ENCODE results near the gene TTLL10.
A peak's percentile ranks its signal among the peaks of the same experiment; 100 is the strongest.

The TTLL10 gene

GRCh38 chr1:1206376-1206965 lies 32.8 kb downstream of the TTLL10 start, which contains the start of gene TNFRSF18:
TNFRSF18 (minus strand) TSS chr1:1206592; CDS start chr1:1206571, 21 bp downstream.
- Histone ChIP-seq H3K27me3 (peaks cover 22 to 66% (median 39%) of the 10 kb centered on the region in 11 experiments), H3K9ac (peak within 1 kb of the TSS in 10 of 11 experiments; percentile 21 to 69 (median 56); a peak in 17 of 22 replicates), H3K4me2 (peak within 1 kb of the TSS; percentile 90 to 99 (median 97)), H3K9me3 (replicated peaks in 1 of 11) (no peaks in the 10 kb centered on the region; a peak in 1 of 22 replicates), H3K36me3 (no peaks in the 10 kb centered on the region), H3K4me1 (peaks cover 63 to 69% (median 66%) of the 10 kb centered on the region in 10 experiments), H4K20me1 (peaks cover 0 to 60% (median 36%) of the 10 kb centered on the region in 11 experiments; a peak in 16 of 22 replicates), H3K27ac (peak within 1 kb of the TSS in 2 of 11 experiments; percentile 3 to 18; a peak in 2 of 22 replicates), H3K4me3 (peak within 1 kb of the TSS; percentile 1 to 61 (median 46); a peak in 19 of 20 replicates)
- no peak for TF ChIP-seq Cebpa-rat (IDR thresholded peaks at IDR 0.05)

GRCh38 chr1:1206966-1207531 lies 33.4 kb downstream of the TTLL10 start:
- H3K27me3 ChIP-seq = peaks cover 20 to 70% (median 37%) of the 10 kb centered on the region in 11 experiments
- peak overlapping the region; percentile 90 to 99 (median 97) for H3K4me2 ChIP-seq

GRCh38 chr1:1207571-1207892 lies 33.9 kb downstream of the TTLL10 start:
- TF ChIP-seq Cebpa-rat (IDR thresholded peaks at IDR 0.05) = no peak
- Histone ChIP-seq H3K9ac (no peak overlapping the region), H3K27ac (peak overlapping the region in 5 of 11 experiments; percentile 32 to 60 (median 45); a peak in 7 of 22 replicates)

More at GRCh38 chr1:1206966-1207531, 33.4 kb downstream of the TTLL10 start:
- no peaks in the 10 kb centered on the region for H3K36me3 ChIP-seq
- peak overlapping the region in 1 of 11 experiments; percentile 18; a peak in 1 of 22 replicates for H3K27ac ChIP-seq
- TF ChIP-seq Cebpa-rat (IDR thresholded peaks at IDR 0.05) = no peak
- H3K9ac ChIP-seq = peak overlapping the region in 2 of 11 experiments; percentile 23 to 55; a peak in 1 of 22 replicates
- H3K4me1 ChIP-seq = peaks cover 69 to 74% (median 72%) of the 10 kb centered on the region in 10 experiments
- H3K4me3 ChIP-seq = peak overlapping the region in 8 of 10 experiments; percentile 1 to 61 (median 49); a peak in 12 of 20 replicates
- peaks cover 0 to 66% (median 41%) of the 10 kb centered on the region in 11 experiments; a peak in 16 of 22 replicates for H4K20me1 ChIP-seq
- no peaks in the 10 kb centered on the region; a peak in 1 of 22 replicates for H3K9me3 ChIP-seq (replicated peaks in 1 of 11)

GRCh38 chr1:1208713-1209433 lies 35.2 kb downstream of the TTLL10 start:
- H3K4me1 ChIP-seq = peaks cover 87 to 91% (median 89%) of the 10 kb centered on the region in 10 experiments

More at GRCh38 chr1:1207571-1207892, 33.9 kb downstream of the TTLL10 start:
- Histone ChIP-seq H3K4me1 (peaks cover 73 to 78% (median 75%) of the 10 kb centered on the region in 10 experiments), H3K4me2 (peak overlapping the region; percentile 90 to 99 (median 97)), H4K20me1 (peaks cover 0 to 68% (median 41%) of the 10 kb centered on the region in 11 experiments; a peak in 17 of 22 replicates), H3K27me3 (peaks cover 20 to 71% (median 37%) of the 10 kb centered on the region in 11 experiments), H3K9me3 (replicated peaks in 1 of 11) (no peaks in the 10 kb centered on the region; a peak in 1 of 22 replicates), H3K36me3 (no peaks in the 10 kb centered on the region), H3K4me3 (no peak overlapping the region)

GRCh38 chr1:1210726-1211540 lies 37.3 kb downstream of the TTLL10 start:
- peaks cover 0 to 11% (median 5%) of the 10 kb centered on the region in 11 experiments; a peak in 15 of 22 replicates for H3K36me3 ChIP-seq
- no peaks in the 10 kb centered on the region; a peak in 1 of 22 replicates for H3K9me3 ChIP-seq (replicated peaks in 1 of 11)
- H3K4me2 ChIP-seq = peak overlapping the region; percentile 80 to 99 (median 97)
- no peak overlapping the region for H3K27ac ChIP-seq
- no peak for TF ChIP-seq Cebpa-rat (IDR thresholded peaks at IDR 0.05)
- H3K4me1 ChIP-seq = peaks cover 93 to 98% (median 96%) of the 10 kb centered on the region in 10 experiments
- peak overlapping the region in 1 of 11 experiments; percentile 14; a peak in 1 of 22 replicates for H3K9ac ChIP-seq
- peaks cover 11 to 88% (median 69%) of the 10 kb centered on the region in 11 experiments; a peak in 21 of 22 replicates for H4K20me1 ChIP-seq
- H3K27me3 ChIP-seq = peaks cover 22 to 63% (median 34%) of the 10 kb centered on the region in 11 experiments
- H3K4me3 ChIP-seq = peak overlapping the region in 1 of 10 experiments; percentile 11; a peak in 1 of 20 replicates

More at GRCh38 chr1:1208713-1209433, 35.2 kb downstream of the TTLL10 start:
- Histone ChIP-seq H4K20me1 (peaks cover 0 to 82% (median 53%) of the 10 kb centered on the region in 11 experiments; a peak in 17 of 22 replicates), H3K9ac (peak overlapping the region in 8 of 11 experiments; percentile 41 to 76 (median 66); a peak in 16 of 22 replicates), H3K4me2 (peak overlapping the region; percentile 90 to 99 (median 97)), H3K36me3 (no peaks in the 10 kb centered on the region), H3K4me3 (peak overlapping the region in 9 of 10 experiments; percentile 31 to 61 (median 47); a peak in 13 of 20 replicates), H3K27ac (peak overlapping the region in 10 of 11 experiments; percentile 42 to 86 (median 67); a peak in 16 of 22 replicates), H3K27me3 (peaks cover 31 to 78% (median 48%) of the 10 kb centered on the region in 11 experiments), H3K9me3 (replicated peaks in 1 of 11) (no peaks in the 10 kb centered on the region; a peak in 1 of 22 replicates)
- TF ChIP-seq Cebpa-rat (IDR thresholded peaks at IDR 0.05) = no peak

GRCh38 chr1:1211541-1212441 lies 38.1 kb downstream of the TTLL10 start:
- H4K20me1 ChIP-seq = peaks cover 19 to 88% (median 70%) of the 10 kb centered on the region in 11 experiments; a peak in 21 of 22 replicates
- peaks cover 7 to 19% (median 13%) of the 10 kb centered on the region in 11 experiments; a peak in 20 of 22 replicates for H3K36me3 ChIP-seq
- H3K4me2 ChIP-seq = peak overlapping the region; percentile 80 to 99 (median 97)
- H3K4me1 ChIP-seq = peaks cover 86 to 96% (median 91%) of the 10 kb centered on the region in 10 experiments
- peak overlapping the region in 4 of 11 experiments; percentile 24 to 50 (median 36); a peak in 3 of 22 replicates for H3K9ac ChIP-seq
- peak overlapping the region in 1 of 11 experiments; percentile 35; a peak in 2 of 22 replicates for H3K27ac ChIP-seq
- H3K9me3 ChIP-seq (replicated peaks in 1 of 11) = no peaks in the 10 kb centered on the region; a peak in 1 of 22 replicates
- H3K4me3 ChIP-seq = peak overlapping the region in 1 of 10 experiments; percentile 26; a peak in 4 of 20 replicates
- peaks cover 14 to 54% (median 26%) of the 10 kb centered on the region in 11 experiments for H3K27me3 ChIP-seq
- TF ChIP-seq Cebpa-rat (IDR thresholded peaks at IDR 0.05) = no peak
